T-helper 1 cell treated with Interleukin-12 subunit alpha and Interleukin-12 subunit beta and Interleukin-4 antibody, amounts not matched to agents 30 ng/mL and 1 ng/mL, for 36 hours (primary cell): ENCODE data around the gene FHIT. TPM values are rescaled to one million over a fixed set of nuclear protein-coding genes. Genes with fewer than 3 reads are reported as not detected.

ENCODE experiments used
- intact Hi-C: fragments of 100-400 bp; cut with micrococcal nuclease; formaldehyde crosslinking; loops from one replicate; pipeline ENCODE4 v1.15.1; 2024
- total RNA-seq: library from RNA; stranded (reverse); gene quantifications from 2 replicates; pipeline ENCODE4 v1.2.3, GENCODE V29; 2022

Gene FHIT
- total RNA-seq, result 40.4 and 43.2 TPM in 2 replicates

DNA sequence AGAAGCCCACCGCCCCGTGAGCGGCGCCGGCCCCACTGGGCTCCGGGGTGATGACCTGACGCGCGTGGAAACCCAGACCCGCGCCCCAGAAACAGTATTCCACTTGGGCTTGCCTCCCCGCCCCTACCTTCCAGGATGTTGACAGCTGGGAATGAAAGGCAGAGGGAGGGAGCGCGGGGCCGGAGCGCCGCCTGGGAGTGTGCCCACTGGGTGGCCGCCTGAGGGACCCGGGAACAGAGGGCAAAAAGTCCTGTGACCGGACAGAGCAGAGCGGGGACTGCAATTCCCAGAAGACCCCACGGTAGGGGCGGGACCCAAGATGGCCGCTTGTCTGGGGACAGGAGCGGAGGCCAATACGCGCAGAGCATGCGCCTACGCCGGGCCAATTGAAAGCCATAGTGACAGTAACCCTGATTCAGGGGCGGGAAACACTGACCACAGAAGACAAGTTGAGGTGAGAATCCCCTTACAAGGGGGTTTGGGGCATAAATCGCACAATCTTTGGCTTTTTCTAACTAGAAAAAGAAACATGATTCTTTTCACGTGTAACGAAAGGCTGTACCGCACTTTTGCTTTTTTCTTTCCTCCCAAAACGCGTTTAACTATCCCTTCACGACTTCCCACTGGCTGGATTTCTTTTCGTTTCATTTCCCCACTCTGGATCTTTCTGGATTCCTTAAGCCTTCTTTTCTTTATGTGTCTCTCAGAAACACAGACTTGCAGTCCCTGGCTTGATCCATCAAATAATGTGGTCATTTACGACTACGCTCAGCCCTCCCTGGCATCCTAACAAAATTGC, at the start of gene FHIT:
TSS of gene FHIT (minus strand) at position 279 of the 799 bp plus-strand sequence.
- intact Hi-C loops, result loop anchor here (2.0 to 10.0 kb wide), 9 partner anchors 699 to 1865 kb away; no protein-coding TSS in a partner anchor

DNA sequence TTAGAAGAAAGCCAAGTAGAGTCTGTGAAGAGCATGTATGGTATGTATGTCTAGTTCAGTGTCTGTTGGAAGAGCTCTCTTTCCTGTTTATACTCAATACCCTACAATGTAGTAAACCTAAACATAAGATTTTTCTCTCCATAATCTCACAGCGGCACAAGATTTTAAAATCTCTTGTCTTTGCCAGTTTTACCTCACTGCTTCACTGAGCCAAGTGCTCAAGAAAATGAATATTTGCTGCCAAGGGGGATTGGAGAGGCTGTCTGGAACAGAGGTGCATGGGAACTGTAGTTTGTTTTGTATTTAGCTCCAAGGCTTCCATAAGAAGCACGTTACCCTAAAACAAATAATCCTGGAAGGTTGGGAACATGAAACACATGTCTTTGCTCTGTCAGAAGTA, 49.5 kb upstream of the FHIT start:
- intact Hi-C loops, result loop anchor here (10.0 kb wide), 1 partner anchor 1214 kb away; no protein-coding TSS in a partner anchor

DNA sequence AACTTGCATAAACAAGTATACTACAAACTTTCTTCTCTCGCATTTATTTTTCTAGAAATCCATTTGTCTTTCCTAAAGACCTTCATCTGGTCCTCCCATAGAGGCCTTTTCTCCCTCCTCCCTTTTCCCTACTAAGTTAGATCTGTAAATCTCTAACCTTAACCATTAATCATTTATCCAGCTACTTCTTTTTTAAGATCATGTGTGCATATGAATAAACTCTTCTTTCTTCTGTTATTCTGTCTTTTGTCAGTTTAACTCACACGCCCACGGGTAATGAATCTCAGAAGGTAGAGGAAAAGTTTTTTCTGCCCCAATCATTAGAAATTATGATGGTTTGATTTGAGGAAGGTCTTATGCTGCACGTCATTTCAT, 48.7 kb upstream of the FHIT start:
- intact Hi-C loops, result loop anchor here (10.0 kb wide), 1 partner anchor 1215 kb away; no protein-coding TSS in a partner anchor

DNA sequence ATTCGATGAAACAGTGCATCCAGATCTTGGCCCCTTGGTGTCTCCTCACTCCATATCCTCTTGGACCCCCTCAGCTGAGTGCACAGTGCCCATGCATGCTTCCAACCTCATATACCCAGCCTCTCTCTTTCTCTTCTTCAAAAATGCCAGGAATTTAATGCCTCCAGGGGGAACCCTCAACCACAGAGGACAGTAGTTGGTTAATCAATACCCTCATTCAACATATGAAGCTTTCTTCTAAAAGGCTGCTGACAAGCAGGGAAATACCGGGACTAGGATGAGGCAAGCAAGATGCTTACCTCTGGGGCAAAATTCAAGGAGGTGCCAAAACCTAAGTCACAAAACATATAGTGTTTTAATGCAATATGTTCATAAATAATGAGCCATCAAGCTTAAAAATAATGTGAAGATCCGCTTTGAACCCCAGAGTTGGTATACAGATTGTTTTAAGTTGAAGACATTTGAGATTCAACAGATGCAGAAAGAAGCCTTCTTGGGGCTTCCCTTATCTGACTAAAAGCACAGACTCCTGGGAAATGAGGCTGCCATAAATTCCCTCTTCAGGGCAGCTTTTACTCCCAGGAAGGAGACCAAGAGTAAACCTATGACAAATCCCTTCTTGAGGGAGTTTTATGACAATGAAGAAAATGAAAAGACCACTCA, 48.2 kb upstream of the FHIT start:
- intact Hi-C loops, result loop anchor here (10.0 kb wide), 1 partner anchor 1215 kb away; no protein-coding TSS in a partner anchor

DNA sequence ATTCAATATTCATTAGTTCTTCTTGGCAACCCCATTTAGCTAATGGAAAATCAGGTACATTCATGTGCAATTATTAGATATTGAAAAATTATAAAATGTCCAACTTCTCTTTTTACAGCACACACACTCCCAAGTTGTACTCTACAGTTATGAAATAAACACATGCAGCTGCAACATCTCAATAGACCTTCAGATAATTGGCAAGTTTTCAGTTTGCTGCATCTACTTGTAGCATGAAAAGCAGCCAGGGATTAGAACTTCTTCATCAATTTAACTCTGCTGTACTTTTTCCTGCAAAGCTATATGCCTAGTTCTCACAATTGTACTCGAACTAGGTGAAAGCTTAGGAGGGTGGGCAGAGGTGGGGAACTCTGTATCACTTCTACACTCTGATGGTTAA, 46.6 kb upstream of the FHIT start:
- intact Hi-C loops, result no loop called here

DNA sequence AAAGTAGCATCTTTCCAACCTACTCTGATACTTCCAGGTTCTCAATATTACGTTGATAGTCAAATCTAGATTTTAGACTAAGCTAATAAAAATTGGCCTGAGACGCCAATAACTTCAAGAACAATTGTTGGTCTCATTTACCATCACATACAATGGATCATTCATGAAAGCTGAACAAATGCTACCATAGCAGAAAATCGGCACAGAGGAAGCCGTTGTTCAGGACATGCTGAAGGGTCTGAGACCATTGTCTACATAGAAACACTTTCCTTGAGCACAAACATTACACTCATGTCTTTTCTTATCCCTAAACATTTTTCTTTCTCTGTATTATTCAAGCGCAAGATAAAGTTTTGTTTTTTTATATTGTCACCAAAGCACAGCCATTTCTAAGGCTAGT, 37.2 kb upstream of the FHIT start:
- intact Hi-C loops, result no loop called here

DNA sequence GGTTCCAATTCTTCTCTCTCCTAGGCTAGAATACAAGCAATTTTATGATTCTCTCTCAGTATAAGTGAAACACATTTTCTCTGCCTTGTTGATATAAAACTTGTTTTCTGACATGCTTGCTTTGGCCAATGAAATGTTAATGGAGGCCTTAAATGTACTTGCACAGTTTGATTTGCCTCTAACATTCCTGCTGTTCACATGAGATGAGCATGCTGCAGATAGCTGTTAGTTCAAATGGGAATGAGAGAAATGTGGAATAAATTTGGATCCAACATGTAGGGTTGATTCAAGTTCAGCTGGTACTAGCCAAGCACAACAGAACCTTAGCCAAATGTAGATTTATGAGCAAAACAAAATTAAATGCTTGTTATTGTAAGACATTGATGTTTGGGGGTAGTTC, 32.6 kb upstream of the FHIT start:
- intact Hi-C loops, result no loop called here

DNA sequence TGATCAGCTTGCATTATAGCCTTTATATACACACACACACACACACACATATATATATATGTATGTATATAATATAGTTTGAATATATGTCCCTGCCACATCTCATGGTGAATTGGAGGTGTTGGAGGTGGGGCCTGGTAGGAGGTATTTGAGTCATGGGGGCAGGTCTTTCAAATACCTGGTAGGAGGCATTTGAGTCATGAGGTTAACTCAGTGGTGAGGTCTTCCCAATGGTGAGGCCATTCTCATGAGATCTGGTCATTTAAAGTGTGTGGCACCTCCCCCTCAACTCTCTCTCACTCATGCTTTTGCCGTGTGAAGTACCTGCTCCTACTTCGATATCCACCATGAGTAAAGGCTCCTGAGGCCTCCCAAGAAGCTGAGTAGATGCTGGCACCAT, 27.5 kb upstream of the FHIT start:
- intact Hi-C loops, result no loop called here

DNA sequence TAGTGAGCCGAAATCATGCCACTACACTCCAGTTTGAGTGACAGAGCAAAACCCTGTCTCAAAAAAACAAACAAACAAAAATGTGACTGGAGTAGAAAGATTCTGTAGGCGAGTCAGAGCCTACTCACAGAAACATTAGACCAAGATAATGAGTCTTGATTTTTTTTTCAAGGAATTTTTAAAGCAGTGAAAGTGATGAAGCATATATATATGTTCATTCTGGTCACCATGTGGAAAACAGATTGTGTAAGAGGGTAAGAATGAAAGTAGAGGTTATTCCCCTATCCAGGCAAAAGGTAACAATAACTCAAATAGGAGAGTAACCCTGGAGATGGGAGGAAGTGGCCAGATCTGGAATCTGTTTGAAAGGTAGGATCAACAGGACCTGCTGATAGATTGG, 26.2 kb upstream of the FHIT start:
- intact Hi-C loops, result no loop called here

DNA sequence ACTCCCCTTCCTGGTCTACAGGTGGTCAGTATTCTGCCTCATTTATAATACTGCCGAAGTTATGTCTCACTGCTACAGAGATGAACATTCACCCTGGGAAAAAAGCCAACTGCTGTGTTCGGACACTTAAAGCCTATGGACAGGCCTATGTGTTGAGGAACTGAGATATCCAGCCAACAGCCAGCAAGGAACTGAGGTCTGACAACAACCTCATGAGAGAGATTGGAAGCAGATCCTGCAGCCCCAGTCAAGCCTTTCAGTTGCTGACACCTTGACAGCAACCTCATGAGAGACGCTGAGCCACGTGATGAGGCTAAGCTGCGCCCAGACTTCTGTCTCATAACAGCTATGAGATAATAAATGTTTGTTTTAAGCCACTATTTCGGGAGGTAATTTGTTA, 18.2 kb upstream of the FHIT start:
- intact Hi-C loops, result no loop called here

DNA sequence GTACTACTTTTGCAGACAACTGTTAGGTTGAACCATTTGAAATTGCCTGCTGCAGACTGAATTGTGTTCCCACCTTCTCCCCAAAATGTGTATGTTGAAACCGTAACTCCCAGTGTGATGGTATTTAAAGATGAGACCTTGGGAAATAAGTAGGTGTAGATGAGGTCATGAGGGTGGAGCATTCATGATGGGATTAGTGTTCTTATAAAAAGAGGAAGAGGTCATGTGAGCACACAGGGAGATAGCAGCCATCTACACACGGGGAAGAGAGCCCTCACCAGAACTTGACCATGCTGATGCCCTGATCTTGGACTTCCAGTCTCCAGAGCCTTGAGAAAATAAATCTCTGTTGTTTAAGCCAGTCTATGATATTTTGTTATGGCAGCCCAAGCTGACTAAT, 17.4 kb upstream of the FHIT start:
- intact Hi-C loops, result no loop called here

DNA sequence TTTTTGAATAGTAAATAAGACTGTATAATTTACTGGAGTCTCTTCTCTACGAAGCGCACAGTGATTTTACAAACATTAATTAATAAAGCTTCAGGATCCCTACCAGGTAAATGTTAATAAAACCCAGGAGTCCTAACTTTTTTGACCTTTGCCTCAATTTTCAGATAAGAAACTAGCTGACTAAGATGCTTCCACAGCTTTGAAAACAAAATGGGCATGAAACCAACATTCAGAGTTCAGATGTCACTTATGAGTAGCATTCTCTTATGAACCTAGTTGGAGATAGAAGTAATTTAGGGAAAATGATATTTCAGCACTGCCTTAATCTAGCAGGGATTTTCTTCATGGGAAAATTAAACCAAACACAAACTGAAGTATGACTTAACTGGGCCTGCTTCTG, 13.0 kb upstream of the FHIT start:
- intact Hi-C loops, result no loop called here

DNA sequence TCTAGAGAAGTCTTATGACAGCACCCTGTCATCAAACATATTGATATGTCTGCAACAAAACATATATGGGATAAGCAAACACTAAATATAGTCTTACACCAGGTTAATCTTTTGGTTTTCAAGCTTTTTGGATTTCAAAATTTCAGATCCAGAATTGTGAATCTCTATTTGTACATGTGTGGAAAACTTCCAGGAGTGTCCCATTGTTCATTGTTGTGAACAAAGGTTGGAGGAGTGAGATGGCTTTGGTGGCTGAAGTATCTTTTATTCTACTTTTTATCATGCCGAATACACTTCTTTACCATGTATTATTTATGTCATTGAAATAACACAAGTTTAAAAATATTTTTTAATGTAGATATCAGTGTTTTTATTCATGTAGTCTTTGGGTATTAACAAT, 5.9 kb upstream of the FHIT start:
- intact Hi-C loops, result loop anchor here (10.0 kb wide), 2 partner anchors 1062 to 1272 kb away; no protein-coding TSS in a partner anchor

DNA sequence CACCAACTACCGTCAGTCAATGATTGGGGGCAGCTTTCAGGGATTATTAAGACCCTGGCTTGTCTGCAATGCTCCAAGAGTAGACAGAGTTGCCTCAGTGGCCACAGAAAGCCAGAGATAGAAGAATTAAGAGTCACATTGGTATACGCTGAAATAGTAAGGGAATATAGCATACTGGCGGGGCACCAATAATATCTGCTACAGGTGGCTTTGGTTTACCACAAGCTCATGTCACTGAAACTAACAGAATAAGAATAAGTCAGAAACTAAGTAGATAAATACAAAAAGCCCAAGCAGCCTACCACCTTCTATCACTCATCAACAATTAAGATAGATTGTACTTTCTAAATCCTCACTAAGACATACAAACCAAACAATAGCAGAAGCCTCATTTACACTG, 2.5 kb upstream of the FHIT start:
- intact Hi-C loops, result loop anchor here (5.0 to 10.0 kb wide), 3 partner anchors 701 to 1269 kb away; no protein-coding TSS in a partner anchor

DNA sequence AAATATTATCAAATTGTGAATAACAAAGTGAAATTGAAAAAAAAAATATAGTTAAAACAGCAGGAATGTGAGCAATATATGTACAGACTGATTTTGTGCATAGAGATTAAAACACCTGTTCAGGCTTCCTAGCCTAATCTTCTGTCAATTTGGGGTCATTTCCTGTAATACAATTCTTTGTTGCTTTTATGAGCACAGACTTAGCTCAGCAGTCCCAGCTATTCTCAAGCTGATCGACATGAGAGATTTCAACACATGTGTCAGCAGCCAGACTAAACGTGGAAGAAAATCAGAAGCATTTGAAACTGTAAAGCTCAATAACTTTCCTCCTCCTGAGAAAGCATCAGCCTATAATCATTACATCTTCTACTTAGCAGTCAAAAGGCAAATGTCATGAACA, 1.6 kb upstream of the FHIT start:
- intact Hi-C loops, result loop anchor here (5.0 to 10.0 kb wide), 3 partner anchors 701 to 1268 kb away; no protein-coding TSS in a partner anchor

DNA sequence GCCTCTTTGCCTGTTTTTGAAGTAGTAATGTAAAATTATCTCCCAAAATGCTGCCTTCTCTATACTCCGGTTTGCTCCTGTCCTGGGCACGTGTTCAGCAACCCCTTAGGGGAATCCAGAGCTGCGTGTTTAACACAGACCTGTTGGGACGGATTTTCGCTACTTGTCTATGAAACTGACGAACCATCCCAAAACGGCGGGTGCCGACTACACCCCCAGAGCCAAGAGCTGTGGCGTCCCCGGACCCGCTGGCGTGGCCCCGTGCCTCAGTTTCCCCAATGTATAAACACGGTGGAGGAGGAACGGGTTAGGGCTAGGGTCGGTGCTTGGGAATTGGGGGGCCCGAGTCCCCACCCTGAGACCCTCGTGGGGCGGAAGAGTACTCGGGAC, 473 bp downstream of the FHIT start:
- intact Hi-C loops, result loop anchor here (1.0 to 10.0 kb wide), 11 partner anchors 140 to 1864 kb away; partner anchors contain the start of gene PTPRG

DNA sequence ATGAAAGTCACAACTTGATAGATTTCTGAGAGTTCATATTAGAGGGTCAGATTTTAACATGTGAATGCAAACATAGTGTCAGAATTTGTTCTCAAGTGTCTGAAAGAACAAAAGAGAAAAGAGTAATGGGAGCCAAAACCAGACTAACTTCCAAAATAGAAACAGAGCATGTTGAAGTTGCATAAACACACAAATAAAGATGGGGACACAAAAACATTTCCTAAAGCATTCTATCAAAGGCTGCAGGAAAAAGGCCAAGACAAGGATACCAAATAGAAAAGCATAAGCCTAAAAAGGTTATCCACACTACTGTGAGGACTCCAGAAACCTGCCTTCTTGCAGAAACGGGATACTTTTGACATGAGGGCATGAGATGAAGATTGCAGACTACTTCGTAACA, 2.8 kb downstream of the FHIT start:
- intact Hi-C loops, result no loop called here

DNA sequence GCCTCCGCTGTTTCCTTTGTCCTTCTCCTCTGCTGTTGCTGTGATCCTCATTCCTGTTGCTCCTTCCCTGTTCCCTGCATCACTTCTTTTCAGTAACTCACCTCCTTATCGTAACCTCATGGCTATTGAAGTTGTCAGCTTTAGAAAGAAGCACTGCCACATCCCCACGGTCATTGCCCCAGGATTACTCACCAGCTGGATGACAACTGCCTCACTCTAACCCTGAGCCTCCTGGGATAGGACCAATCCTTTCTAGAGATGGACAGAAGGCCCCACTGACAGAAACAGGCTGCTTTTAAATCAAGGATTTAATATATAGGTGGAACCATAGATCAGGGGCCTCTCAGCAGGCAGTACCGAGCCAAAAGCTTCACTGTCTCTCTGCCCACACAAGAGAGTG, 4.1 kb downstream of the FHIT start:
- intact Hi-C loops, result no loop called here

DNA sequence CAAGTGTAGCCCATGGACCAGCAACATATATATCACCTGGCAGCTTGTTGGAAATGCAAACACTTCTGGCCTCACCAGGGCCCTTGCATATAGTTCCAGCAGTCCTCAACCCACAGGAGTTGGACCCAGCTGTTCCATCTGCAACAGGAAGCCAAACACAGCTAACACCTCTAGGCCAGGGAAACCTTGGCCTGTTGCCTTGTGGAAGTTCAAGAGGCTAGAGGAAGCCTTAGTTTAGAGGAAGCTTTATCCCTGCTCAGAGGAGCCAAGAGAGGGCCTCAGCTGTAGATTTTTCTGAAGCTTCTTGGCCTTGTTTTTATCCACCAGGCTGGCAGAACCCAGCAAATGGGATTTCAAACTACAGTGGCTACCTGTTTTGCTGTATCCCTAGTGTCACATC, 11.4 kb downstream of the FHIT start:
- intact Hi-C loops, result no loop called here

DNA sequence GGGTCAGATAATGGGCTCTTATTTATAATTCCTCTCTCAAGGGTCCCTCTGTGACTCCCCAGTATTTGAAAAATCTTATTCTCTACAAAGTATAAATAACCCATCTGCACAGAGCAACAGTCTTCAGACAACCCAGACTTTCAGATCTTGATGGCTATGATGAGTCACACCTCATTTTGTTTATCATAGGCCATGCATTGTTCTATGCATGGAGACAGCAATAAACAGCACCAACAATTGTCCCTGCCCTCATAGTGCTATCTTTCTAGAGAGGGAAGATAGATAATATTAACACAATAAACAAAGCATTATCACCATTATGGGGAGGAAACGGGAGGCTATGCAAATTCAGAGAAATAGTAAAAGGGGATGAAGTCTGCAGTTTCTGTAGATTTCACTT, 13.4 kb downstream of the FHIT start:
- intact Hi-C loops, result no loop called here

DNA sequence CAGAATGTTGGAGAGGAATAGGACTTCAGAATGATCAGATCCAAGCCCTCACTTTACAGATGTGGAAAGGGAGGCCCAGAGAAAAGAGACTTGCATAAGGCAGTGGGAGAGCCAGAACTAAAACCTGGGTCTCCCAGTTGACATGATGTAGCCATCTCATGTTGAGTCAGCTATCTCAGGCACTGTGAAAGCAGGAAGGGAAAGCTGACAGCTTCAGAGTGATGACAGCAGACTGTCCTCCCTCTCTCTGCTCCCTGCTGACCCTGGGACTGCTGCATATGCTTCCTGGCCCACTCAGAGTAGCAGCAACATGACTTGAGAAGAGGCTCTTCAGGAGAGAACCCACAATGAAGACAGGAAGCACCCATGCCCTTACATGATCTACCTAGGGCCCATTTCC, 14.7 kb downstream of the FHIT start:
- intact Hi-C loops, result no loop called here

DNA sequence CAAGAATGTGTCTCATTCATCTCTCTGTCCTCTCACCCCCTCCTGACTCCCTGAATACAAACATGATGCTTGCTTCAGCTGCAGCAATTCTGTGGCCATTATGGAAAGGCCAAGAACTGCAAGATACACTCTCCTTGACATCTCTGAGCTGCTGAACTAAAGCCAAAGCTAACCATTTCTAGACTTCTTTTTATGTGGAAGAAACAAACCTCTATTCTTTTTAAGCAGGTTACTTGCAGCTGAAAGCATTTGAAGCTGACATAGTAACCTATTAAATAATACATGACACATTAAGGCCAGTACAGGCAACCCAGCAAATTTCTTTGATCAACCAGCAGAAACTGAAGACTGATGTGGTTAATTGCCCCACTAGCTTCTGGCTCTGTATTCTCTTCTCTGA, 17.5 kb downstream of the FHIT start:
- intact Hi-C loops, result no loop called here

DNA sequence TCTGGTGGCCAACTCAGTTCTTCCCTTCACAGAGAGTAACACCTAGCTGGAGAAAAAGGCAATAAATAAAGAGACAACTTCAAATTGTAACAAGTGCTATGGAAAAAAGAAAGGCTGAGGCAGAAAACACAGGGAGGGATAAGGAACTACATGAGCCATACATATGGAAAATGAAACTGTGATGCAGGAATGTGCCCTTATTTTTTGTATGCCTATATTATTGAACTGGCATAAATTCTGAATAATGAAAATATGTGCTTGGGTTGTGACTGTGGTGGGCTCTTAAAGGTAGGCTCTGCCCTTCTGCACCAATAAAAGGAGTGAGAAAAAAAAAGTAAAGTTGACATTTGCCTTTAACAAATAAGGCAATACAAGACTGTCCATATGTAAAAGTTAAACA, 19.6 kb downstream of the FHIT start:
- intact Hi-C loops, result no loop called here
